HEK293 (cell line): Measurements from ENCODE around the gene HECTD2.
"Not testable (repeated sequence)": the region's sequence is repeated elsewhere in the genome, so short reads cannot be mapped to it uniquely, and the experiment has no call there.

Source experiments
- CTCF ChIA-PET: fragments of 350-600 bp; formaldehyde crosslinking; extraction: SDS; loops from one replicate; lab custom pipeline; 2021; ENCODE audit warnings: antibody characterized with exemption; lab: Yijun Ruan, JAX
- POLR2A ChIA-PET: fragments of 300-600 bp; formaldehyde crosslinking; extraction: SDS; loops from one replicate; lab custom pipeline; 2020; ENCODE audit warnings: antibody characterized with exemption, inconsistent platforms; lab: Yijun Ruan, JAX
- H3K27ac ChIP-seq: fragments of 200-500 bp; sonication (Bioruptor generic); 2 replicates; pipeline ENCODE4 v1.5.1; 2014; ENCODE audit warnings: low read depth, low read length, control low read depth, inconsistent platforms; ENCODE audit errors: extremely low read depth
- H3K36me3 ChIP-seq, 2 experiments: fragments of 200-500 bp in 1 of 2; sonication (Bioruptor generic) in 1 of 2; 1 replicate in 1 of 2; 2 replicates in 1 of 2; pipeline ENCODE4 v1.5.1; 2014 to 2017; ENCODE audit warnings: inconsistent platforms in 2 of 2, low read length in 2 of 2; ENCODE audit not compliant: control insufficient read depth in 2 of 2, insufficient read depth in 1 of 2
- H3K4me1 ChIP-seq: fragments of 200-500 bp; sonication (Bioruptor generic); 2 replicates; pipeline ENCODE4 v1.5.1; 2014; ENCODE audit warnings: mild to moderate bottlenecking, low read length, inconsistent platforms; ENCODE audit not compliant: control insufficient read depth, insufficient read depth
- H3K4me3 ChIP-seq: 2 replicates; pipeline ENCODE4 v1.5.1; 2011; ENCODE audit warnings: low read depth, mild to moderate bottlenecking, control low read depth, low read length, moderate library complexity
- H3K9me3 ChIP-seq: fragments of 200-500 bp; sonication (Bioruptor generic); 2 replicates; pipeline ENCODE4 v1.5.1; 2014; ENCODE audit warnings: low read depth, low read length, inconsistent platforms; ENCODE audit not compliant: control insufficient read depth, insufficient read depth
- GLIS1 ChIP-seq: fragments of 450-650 bp; formaldehyde crosslinking; IDR thresholded peaks from 2 replicates; pipeline ENCODE4 v1.5.1; 2016; ENCODE audit warnings: missing biosample characterization, missing genetic modification characterization
- KLF8 ChIP-seq: fragments of 450-650 bp; formaldehyde crosslinking; IDR thresholded peaks from 2 replicates; pipeline ENCODE4 v1.5.1; 2016; ENCODE audit warnings: missing biosample characterization, missing genetic modification characterization
- OSR2 ChIP-seq: fragments of 450-650 bp; formaldehyde crosslinking; IDR thresholded peaks from 2 replicates; pipeline ENCODE4 v1.5.1; 2016; ENCODE audit warnings: missing biosample characterization, missing genetic modification characterization
- SCRT2 ChIP-seq: fragments of 450-650 bp; formaldehyde crosslinking; IDR thresholded peaks from 2 replicates; pipeline ENCODE4 v1.5.1; 2016; ENCODE audit warnings: missing biosample characterization, missing genetic modification characterization
- WT1 ChIP-seq: fragments of 450-650 bp; formaldehyde crosslinking; IDR thresholded peaks from 2 replicates; pipeline ENCODE4 v1.5.1; 2016; ENCODE audit warnings: missing biosample characterization, missing genetic modification characterization
- ZFHX2 ChIP-seq: fragments of 450-650 bp; formaldehyde crosslinking; conservative IDR thresholded peaks from 2 replicates; pipeline ENCODE4 v1.5.1; 2016; ENCODE audit warnings: missing biosample characterization, missing genetic modification characterization
- ZNF112 ChIP-seq: fragments of 450-650 bp; formaldehyde crosslinking; IDR thresholded peaks from 2 replicates; pipeline ENCODE4 v1.5.0; 2017; ENCODE audit warnings: missing biosample characterization, missing genetic modification characterization
- ZNF140 ChIP-seq: fragments of 450-650 bp; formaldehyde crosslinking; IDR thresholded peaks from 2 replicates; pipeline ENCODE4 v1.5.1; 2016; ENCODE audit warnings: missing biosample characterization, missing genetic modification characterization
- ZNF211 ChIP-seq: fragments of 450-650 bp; formaldehyde crosslinking; IDR thresholded peaks from 2 replicates; pipeline ENCODE4 v1.5.1; 2016; ENCODE audit warnings: low read depth, missing biosample characterization, missing genetic modification characterization
- ZNF24 ChIP-seq: fragments of 450-650 bp; formaldehyde crosslinking; IDR thresholded peaks from 2 replicates; pipeline ENCODE4 v1.5.1; 2016; ENCODE audit warnings: missing biosample characterization, missing genetic modification characterization
- ZNF248 ChIP-seq: fragments of 450-650 bp; formaldehyde crosslinking; IDR thresholded peaks from 2 replicates; pipeline ENCODE4 v1.5.1; 2017; ENCODE audit warnings: missing biosample characterization, missing genetic modification characterization
- ZNF311 ChIP-seq: fragments of 450-650 bp; formaldehyde crosslinking; IDR thresholded peaks from 2 replicates; pipeline ENCODE4 v1.5.1; 2017; ENCODE audit warnings: missing biosample characterization, missing genetic modification characterization, borderline replicate concordance
- ZNF391 ChIP-seq: fragments of 450-650 bp; formaldehyde crosslinking; IDR thresholded peaks from 2 replicates; pipeline ENCODE4 v1.5.1; 2016; ENCODE audit warnings: low read depth, missing biosample characterization, missing genetic modification characterization, borderline replicate concordance
- ZNF530 ChIP-seq: fragments of 450-650 bp; formaldehyde crosslinking; IDR thresholded peaks from 2 replicates; pipeline ENCODE4 v1.5.1; 2016; ENCODE audit warnings: low read depth, missing biosample characterization, missing genetic modification characterization
- ZNF654 ChIP-seq: fragments of 450-650 bp; formaldehyde crosslinking; IDR thresholded peaks from 2 replicates; pipeline ENCODE4 v1.5.1; 2016; ENCODE audit warnings: low read depth, missing biosample characterization, missing genetic modification characterization
- ZNF777 ChIP-seq: fragments of 450-650 bp; formaldehyde crosslinking; IDR thresholded peaks from 2 replicates; pipeline ENCODE4 v1.5.1; 2017; ENCODE audit warnings: missing biosample characterization, missing genetic modification characterization, borderline replicate concordance
- TF ChIP-seq, protein P1 (sequence below): fragments of 450-650 bp; formaldehyde crosslinking; IDR thresholded peaks from 2 replicates; pipeline ENCODE4 v1.5.1; 2016; ENCODE audit warnings: missing biosample characterization, missing genetic modification characterization
- TF ChIP-seq, protein P2 (sequence below): fragments of 450-650 bp; formaldehyde crosslinking; IDR thresholded peaks from 2 replicates; pipeline ENCODE4 v1.5.1; 2016; ENCODE audit warnings: missing biosample characterization, missing genetic modification characterization
- TF ChIP-seq, protein P3 (sequence below): fragments of 450-650 bp; formaldehyde crosslinking; IDR thresholded peaks from 2 replicates; pipeline ENCODE4 v1.5.1; 2016; ENCODE audit warnings: missing biosample characterization, missing genetic modification characterization
- TF ChIP-seq, protein P4 (sequence below): fragments of 450-650 bp; formaldehyde crosslinking; IDR thresholded peaks from 2 replicates; pipeline ENCODE4 v1.5.1; 2017; ENCODE audit warnings: missing biosample characterization, missing genetic modification characterization

The HECTD2 gene

DNA sequence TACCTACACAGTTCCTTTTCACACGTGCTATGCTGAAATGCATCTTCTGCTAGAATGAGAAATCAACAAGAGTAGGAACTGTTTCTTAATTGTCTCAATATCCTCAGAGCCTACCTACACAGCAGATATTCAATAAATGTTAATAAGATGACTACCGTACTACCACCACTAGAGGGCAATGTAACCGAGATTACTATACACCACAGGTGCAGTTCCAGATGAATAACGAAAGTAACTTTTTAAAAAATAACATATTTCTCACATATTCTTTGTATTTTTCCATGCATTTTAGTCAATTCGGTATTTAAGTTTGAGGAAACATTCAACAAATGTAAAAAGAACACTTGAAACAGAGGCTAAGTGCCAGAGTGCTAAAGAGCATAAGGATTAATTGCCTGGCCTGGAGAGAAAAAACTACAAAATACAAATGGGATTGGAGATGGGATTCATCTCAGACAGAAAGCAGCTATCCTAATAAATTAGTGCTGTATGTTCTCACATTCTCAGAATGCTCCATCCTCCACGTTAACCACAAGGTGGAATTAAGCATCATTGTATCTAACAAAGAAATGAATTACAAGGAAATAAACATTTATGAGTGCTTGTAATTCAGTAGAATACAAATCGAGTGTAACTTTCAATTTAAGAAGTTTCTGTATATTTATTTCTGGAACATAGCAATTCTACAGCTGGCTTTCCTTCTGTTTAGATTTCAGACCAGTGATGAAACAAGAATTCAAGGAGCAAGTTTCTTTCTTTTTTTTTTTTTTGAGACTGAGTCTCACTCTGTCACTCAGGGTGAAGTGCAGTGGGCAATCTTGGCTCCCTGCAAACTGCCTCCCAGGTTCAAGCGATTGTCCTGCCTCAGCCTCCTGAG lies 20.3 kb upstream of the HECTD2 start (continued):
- TF ChIP-seq, protein P1, sequence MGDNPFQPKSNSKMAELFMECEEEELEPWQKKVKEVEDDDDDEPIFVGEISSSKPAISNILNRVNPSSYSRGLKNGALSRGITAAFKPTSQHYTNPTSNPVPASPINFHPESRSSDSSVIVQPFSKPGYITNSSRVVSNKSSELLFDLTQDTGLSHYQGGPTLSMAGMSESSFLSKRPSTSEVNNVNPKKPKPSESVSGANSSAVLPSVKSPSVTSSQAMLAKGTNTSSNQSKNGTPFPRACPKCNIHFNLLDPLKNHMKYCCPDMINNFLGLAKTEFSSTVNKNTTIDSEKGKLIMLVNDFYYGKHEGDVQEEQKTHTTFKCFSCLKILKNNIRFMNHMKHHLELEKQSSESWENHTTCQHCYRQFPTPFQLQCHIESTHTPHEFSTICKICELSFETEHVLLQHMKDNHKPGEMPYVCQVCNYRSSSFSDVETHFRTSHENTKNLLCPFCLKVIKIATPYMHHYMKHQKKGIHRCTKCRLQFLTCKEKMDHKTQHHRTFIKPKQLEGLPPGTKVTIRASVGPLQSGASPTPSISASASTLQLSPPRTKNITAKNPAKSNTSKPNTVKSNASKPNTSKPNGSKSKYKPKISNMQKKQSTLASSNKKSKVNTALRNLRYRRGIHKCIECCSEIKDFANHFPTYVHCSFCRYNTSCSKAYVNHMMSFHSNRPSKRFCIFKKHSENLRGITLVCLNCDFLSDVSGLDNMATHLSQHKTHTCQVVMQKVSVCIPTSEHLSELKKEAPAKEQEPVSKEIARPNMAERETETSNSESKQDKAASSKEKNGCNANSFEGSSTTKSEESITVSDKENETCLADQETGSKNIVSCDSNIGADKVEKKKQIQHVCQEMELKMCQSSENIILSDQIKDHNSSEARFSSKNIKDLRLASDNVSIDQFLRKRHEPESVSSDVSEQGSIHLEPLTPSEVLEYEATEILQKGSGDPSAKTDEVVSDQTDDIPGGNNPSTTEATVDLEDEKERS (tag by site-specific recombination), result no peak
- TF ChIP-seq ZNF140 (tag by site-specific recombination), result no peak
- TF ChIP-seq ZNF654 (tag by site-specific recombination), result peak; percentile 72
- TF ChIP-seq ZNF211 (tag by site-specific recombination), result no peak
- TF ChIP-seq ZNF391 (tag by site-specific recombination), result no peak
- no peak for TF ChIP-seq ZNF777 (tag by site-specific recombination)
- peak; percentile 72 for TF ChIP-seq SCRT2 (tag by site-specific recombination)
- no peak for TF ChIP-seq ZNF248 (tag by site-specific recombination)
- no peak for TF ChIP-seq ZNF112 (tag by site-specific recombination)
- no peak for TF ChIP-seq ZNF530 (tag by site-specific recombination)
- no peak for TF ChIP-seq ZNF311 (tag by site-specific recombination)
- TF ChIP-seq GLIS1, result no peak
- TF ChIP-seq, all 188 proteins: peak for 5

DNA sequence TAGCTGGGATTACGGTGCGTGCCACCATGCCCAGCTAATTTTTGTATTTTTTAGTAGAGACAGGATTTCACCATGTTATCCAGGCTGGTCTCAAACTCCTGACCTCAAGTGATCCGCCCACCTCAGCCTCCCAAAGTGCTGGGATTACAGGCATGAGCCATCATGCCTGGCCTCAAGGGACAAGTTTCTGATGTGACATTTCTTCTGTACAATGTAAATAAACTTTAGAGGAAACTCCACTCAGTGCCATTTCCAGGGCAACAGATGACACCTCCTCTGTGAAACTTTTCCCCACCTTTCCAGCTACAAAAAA lies 19.7 kb upstream of the HECTD2 start:
- CTCF ChIA-PET, result interaction anchor here (0.6 to 2.7 kb wide), 18 partner anchors 11 to 368 kb away, joined by 3 to 16 read pairs (median 4); no protein-coding TSS in a partner anchor
- not testable (repeated sequence) for H3K4me1 ChIP-seq, H3K27ac ChIP-seq, H3K9me3 ChIP-seq
- TF ChIP-seq OSR2 (tag by site-specific recombination), result peak; percentile 28; the same call in 1 of the 2 replicates
- peak; percentile 25; the same call in 1 of the 2 replicates for TF ChIP-seq WT1
- 0 out of 2 replicates have a peak, but pooled peaks have one; percentile 27 for TF ChIP-seq KLF8
- TF ChIP-seq ZFHX2 (tag by site-specific recombination), result peak; percentile 68
- TF ChIP-seq, protein P2, sequence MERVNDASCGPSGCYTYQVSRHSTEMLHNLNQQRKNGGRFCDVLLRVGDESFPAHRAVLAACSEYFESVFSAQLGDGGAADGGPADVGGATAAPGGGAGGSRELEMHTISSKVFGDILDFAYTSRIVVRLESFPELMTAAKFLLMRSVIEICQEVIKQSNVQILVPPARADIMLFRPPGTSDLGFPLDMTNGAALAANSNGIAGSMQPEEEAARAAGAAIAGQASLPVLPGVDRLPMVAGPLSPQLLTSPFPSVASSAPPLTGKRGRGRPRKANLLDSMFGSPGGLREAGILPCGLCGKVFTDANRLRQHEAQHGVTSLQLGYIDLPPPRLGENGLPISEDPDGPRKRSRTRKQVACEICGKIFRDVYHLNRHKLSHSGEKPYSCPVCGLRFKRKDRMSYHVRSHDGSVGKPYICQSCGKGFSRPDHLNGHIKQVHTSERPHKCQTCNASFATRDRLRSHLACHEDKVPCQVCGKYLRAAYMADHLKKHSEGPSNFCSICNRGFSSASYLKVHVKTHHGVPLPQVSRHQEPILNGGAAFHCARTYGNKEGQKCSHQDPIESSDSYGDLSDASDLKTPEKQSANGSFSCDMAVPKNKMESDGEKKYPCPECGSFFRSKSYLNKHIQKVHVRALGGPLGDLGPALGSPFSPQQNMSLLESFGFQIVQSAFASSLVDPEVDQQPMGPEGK (tag by site-specific recombination), result 0 out of 2 replicates have a peak, but pooled peaks have one; percentile 19
- TF ChIP-seq, protein P3, sequence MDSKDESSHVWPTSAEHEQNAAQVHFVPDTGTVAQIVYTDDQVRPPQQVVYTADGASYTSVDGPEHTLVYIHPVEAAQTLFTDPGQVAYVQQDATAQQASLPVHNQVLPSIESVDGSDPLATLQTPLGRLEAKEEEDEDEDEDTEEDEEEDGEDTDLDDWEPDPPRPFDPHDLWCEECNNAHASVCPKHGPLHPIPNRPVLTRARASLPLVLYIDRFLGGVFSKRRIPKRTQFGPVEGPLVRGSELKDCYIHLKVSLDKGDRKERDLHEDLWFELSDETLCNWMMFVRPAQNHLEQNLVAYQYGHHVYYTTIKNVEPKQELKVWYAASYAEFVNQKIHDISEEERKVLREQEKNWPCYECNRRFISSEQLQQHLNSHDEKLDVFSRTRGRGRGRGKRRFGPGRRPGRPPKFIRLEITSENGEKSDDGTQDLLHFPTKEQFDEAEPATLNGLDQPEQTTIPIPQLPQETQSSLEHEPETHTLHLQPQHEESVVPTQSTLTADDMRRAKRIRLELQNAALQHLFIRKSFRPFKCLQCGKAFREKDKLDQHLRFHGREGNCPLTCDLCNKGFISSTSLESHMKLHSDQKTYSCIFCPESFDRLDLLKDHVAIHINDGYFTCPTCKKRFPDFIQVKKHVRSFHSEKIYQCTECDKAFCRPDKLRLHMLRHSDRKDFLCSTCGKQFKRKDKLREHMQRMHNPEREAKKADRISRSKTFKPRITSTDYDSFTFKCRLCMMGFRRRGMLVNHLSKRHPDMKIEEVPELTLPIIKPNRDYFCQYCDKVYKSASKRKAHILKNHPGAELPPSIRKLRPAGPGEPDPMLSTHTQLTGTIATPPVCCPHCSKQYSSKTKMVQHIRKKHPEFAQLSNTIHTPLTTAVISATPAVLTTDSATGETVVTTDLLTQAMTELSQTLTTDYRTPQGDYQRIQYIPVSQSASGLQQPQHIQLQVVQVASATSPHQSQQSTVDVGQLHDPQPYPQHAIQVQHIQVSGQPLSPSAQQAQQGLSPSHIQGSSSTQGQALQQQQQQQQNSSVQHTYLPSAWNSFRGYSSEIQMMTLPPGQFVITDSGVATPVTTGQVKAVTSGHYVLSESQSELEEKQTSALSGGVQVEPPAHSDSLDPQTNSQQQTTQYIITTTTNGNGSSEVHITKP (tag by site-specific recombination), result 0 out of 2 replicates have a peak, but pooled peaks have one; percentile 29
- TF ChIP-seq, protein P4, sequence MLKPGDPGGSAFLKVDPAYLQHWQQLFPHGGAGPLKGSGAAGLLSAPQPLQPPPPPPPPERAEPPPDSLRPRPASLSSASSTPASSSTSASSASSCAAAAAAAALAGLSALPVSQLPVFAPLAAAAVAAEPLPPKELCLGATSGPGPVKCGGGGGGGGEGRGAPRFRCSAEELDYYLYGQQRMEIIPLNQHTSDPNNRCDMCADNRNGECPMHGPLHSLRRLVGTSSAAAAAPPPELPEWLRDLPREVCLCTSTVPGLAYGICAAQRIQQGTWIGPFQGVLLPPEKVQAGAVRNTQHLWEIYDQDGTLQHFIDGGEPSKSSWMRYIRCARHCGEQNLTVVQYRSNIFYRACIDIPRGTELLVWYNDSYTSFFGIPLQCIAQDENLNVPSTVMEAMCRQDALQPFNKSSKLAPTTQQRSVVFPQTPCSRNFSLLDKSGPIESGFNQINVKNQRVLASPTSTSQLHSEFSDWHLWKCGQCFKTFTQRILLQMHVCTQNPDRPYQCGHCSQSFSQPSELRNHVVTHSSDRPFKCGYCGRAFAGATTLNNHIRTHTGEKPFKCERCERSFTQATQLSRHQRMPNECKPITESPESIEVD (tag by site-specific recombination), result 0 out of 2 replicates have a peak, but pooled peaks have one; percentile 20
- peak; percentile 59; the same call in 1 of the 2 replicates for TF ChIP-seq ZNF24 (tag by site-specific recombination)
- 0 out of 2 replicates have a peak, but pooled peaks have one; percentile 24 for TF ChIP-seq GLIS1
- TF ChIP-seq, all 188 proteins: peak for 9; not testable (repeated sequence) for 179
- H3K36me3 ChIP-seq, POLR2A ChIA-PET, H3K4me3 ChIP-seq: not testable (repeated sequence)
